Bronchial epithelial cell (primary cell): ENCODE results near the gene ABI3BP. TPM values are rescaled to one million over a fixed set of nuclear protein-coding genes. Genes with fewer than 3 reads are reported as not detected.

Experiments used
- DNase-seq: peaks from one replicate; pipeline ENCODE4 v3.0.0-alpha.2; 2010; ENCODE audit warnings: low read depth
- FAIRE-seq: peaks from 2 replicates; lab custom pipeline; 2011; peaks lifted over from hg19 to GRCh38; lab: Jason Lieb, UNC
- H3K27me3 ChIP-seq: 2 replicates; pipeline ENCODE4 v1.5.1; 2011; ENCODE audit warnings: low read length; ENCODE audit not compliant: control insufficient read depth, insufficient read depth
- H3K36me3 ChIP-seq: 2 replicates; pipeline ENCODE4 v1.5.1; 2011; ENCODE audit warnings: low read length; ENCODE audit not compliant: control insufficient read depth, insufficient read depth
- H3K4me3 ChIP-seq: 2 replicates; pipeline ENCODE4 v1.5.1; 2011; ENCODE audit warnings: mild to moderate bottlenecking, low read depth, low read length, control low read depth
- total RNA-seq: library from RNA; depleted of rRNA; stranded (reverse); fragments of >200 nt; gene quantifications from 2 replicates; pipeline ENCODE4 v1.2.1, GENCODE V29; 2014
- TF ChIP-seq, protein P1 (sequence below): IDR thresholded peaks from 2 replicates; pipeline ENCODE4 v1.5.1; 2011; ENCODE audit warnings: mild to moderate bottlenecking, moderate library complexity, low read length, control low read depth, inconsistent platforms; ENCODE audit not compliant: insufficient read depth, severe bottlenecking

ABI3BP gene
- total RNA-seq, 1 donor from 2014 or later: 0.53 TPM

DNA sequence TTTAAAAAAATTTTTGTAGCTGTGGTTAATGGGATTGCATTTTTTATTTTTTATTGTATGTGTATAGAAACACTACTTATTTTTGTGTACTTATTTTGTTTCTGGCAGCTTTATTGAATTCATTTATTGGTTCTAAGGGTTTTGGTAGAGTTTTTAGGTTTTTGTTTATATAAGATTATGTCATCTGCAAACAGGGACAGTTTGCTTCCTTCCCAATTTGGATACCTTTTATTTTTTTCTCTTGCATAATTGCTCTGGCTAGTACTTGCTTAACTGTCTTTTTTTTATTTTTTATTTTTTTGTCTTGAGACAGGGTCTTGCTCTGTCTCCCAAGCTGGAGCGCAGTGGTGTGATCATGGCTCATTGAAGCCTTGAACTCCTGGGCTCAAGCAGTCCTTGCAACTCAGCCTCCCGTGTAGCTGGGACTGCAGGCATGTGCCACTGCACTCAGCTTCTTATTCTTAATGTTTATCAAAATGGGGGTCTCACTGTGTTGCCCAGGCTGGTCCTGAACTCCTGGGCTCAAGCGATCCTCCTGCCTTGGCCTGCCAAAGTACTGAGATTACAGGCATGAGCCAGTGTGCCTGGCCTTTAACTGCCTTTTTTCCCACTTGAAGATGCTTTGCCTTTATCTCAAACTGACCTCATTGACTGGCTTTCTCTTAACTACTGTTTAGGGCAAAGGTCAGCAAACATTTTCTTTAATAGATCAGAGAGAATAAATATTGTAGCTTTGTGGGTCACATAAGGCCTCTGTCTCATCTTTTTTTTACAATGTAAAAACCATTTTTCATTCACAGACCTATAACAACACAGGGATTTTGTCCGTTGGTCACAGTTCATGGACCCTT lies 275.4 kb downstream of the ABI3BP start:
- Histone ChIP-seq H3K36me3 (peaks cover 11% of the 10 kb centered on the region), H3K27me3 (no peaks in the 10 kb centered on the region), H3K4me3 (no peak overlapping the region)
- TF ChIP-seq, protein P1, sequence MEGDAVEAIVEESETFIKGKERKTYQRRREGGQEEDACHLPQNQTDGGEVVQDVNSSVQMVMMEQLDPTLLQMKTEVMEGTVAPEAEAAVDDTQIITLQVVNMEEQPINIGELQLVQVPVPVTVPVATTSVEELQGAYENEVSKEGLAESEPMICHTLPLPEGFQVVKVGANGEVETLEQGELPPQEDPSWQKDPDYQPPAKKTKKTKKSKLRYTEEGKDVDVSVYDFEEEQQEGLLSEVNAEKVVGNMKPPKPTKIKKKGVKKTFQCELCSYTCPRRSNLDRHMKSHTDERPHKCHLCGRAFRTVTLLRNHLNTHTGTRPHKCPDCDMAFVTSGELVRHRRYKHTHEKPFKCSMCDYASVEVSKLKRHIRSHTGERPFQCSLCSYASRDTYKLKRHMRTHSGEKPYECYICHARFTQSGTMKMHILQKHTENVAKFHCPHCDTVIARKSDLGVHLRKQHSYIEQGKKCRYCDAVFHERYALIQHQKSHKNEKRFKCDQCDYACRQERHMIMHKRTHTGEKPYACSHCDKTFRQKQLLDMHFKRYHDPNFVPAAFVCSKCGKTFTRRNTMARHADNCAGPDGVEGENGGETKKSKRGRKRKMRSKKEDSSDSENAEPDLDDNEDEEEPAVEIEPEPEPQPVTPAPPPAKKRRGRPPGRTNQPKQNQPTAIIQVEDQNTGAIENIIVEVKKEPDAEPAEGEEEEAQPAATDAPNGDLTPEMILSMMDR: no peak
- DNase-seq (no peak), FAIRE-seq (no peak)

GRCh38 chr3:100717063-100717462 lies 276.2 kb downstream of the ABI3BP start:
- peaks cover 11% of the 10 kb centered on the region for H3K36me3 ChIP-seq
- FAIRE-seq: no peak
- no peak for DNase-seq
- no peaks in the 10 kb centered on the region for H3K27me3 ChIP-seq
- TF ChIP-seq, protein P1: no peak
- H3K4me3 ChIP-seq: no peak overlapping the region

- Histone ChIP-seq H3K36me3 (peaks cover 7% of the 10 kb centered on the region), H3K4me3 (no peak overlapping the region), H3K27me3 (no peaks in the 10 kb centered on the region)
- DNase-seq (no peak), FAIRE-seq (no peak)
- TF ChIP-seq, protein P1: no peak
Measured at GRCh38 chr3:100715176-100715575, 278.0 kb downstream of the ABI3BP start.

GRCh38 chr3:100710261-100710968 lies 282.8 kb downstream of the ABI3BP start:
- Histone ChIP-seq H3K36me3 (peaks cover 4% of the 10 kb centered on the region), H3K4me3 (peak overlapping the region; percentile 80), H3K27me3 (no peaks in the 10 kb centered on the region)
- DNase-seq (peak; percentile 71), FAIRE-seq (no peak)
- TF ChIP-seq, protein P1: peak; percentile 38

DNA sequence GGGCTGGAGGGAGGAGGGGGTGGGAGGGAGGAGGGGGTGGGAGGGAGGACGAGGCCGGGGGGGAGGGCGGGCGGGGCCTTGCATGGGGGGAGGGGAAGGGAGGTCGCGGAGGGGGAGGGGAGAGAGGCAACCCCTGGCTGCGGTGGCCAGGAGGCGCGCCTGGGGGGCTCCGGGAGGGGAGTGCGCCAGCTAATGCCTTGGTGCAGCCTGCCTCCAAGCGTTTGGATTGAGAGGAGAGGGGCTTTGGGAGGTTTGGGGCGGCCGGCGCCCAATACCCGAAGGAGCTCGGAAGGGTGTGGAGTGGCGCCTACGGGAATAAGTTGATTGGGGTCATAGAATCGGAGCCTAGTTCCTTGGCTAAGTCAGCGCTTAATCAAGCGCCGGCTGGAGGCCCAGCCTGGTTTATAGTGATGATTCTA lies 283.4 kb downstream of the ABI3BP start:
- Histone ChIP-seq H3K4me3 (peak overlapping the region; percentile 80), H3K36me3 (peaks cover 3% of the 10 kb centered on the region), H3K27me3 (no peaks in the 10 kb centered on the region)
- TF ChIP-seq, protein P1: peak; percentile 1
- FAIRE-seq (no peak), DNase-seq (peak; percentile 31)
